RWPE1 (cell line): Measurements from ENCODE around the gene RGS12.

Experiments
- CTCF ChIA-PET: fragments of 350-600 bp; sonication (Branson Sonifier 250); formaldehyde crosslinking; extraction: SDS; loops from one replicate; lab custom pipeline; 2021; lab: Yijun Ruan, JAX
- POLR2A ChIA-PET: fragments of 400-600 bp; formaldehyde crosslinking; extraction: SDS; loops from one replicate; lab custom pipeline; 2020; ENCODE audit warnings: antibody characterized with exemption; ENCODE audit not compliant: low non-redundant PET; lab: Yijun Ruan, JAX
- DNase-seq: peaks from one replicate; pipeline ENCODE4 v3.0.0; 2012; ENCODE audit warnings: low spot score
- H3K27ac ChIP-seq: fragments of 450-650 bp; 2 replicates; pipeline ENCODE4 v1.5.1; 2017
- TF ChIP-seq, protein P1 (sequence below): fragments of 450-650 bp; conservative IDR thresholded peaks from 2 replicates; pipeline ENCODE4 v1.5.1; 2017; ENCODE audit warnings: low read depth, mild to moderate bottlenecking

RGS12 gene, protein sequence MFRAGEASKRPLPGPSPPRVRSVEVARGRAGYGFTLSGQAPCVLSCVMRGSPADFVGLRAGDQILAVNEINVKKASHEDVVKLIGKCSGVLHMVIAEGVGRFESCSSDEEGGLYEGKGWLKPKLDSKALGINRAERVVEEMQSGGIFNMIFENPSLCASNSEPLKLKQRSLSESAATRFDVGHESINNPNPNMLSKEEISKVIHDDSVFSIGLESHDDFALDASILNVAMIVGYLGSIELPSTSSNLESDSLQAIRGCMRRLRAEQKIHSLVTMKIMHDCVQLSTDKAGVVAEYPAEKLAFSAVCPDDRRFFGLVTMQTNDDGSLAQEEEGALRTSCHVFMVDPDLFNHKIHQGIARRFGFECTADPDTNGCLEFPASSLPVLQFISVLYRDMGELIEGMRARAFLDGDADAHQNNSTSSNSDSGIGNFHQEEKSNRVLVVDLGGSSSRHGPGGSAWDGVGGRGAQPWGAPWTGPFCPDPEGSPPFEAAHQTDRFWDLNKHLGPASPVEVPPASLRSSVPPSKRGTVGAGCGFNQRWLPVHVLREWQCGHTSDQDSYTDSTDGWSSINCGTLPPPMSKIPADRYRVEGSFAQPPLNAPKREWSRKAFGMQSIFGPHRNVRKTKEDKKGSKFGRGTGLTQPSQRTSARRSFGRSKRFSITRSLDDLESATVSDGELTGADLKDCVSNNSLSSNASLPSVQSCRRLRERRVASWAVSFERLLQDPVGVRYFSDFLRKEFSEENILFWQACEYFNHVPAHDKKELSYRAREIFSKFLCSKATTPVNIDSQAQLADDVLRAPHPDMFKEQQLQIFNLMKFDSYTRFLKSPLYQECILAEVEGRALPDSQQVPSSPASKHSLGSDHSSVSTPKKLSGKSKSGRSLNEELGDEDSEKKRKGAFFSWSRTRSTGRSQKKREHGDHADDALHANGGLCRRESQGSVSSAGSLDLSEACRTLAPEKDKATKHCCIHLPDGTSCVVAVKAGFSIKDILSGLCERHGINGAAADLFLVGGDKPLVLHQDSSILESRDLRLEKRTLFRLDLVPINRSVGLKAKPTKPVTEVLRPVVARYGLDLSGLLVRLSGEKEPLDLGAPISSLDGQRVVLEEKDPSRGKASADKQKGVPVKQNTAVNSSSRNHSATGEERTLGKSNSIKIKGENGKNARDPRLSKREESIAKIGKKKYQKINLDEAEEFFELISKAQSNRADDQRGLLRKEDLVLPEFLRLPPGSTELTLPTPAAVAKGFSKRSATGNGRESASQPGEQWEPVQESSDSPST (N-terminal part only)

DNA sequence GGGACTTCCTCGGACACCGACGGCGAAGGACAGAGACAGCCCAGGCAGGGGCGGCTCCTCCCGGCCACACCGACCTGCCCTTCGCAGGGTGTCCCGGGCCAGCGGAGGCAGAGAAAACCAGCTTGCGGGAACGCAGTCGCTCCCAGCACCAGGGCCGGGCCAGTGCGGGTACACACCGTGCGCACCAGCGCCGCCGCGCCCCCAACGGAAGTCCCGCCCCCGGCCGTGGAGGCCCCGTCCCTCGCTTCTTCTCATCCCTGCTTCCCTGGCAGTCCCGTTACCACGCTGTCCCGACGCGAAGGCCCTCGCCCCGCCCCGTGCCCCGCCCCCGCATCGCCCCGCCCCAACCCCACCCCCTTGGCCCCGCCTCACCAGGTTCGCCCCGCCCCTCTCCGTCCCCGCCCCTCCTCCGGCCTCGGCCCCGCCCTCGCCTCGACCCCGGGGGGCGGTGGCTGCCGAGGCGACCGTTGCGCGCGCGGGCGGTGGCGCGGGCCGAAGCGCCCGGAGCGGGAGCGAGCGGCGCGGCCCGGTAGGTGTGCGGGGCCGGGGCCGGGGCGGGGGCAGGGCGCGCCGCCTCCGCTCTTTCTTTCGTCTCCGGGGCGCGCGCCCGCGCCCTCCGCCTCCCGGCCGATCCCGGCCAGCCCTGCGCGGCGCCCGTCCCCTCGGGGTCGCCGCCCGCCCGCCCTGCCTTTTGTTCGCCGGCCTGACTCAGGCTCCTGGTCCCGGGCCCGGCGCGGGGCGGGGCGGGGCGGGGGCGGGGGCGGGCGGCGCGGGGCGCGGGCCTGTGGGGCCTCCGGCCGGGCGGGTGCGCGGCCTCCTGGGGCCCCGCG is at the start of gene RGS12:
RGS12 (plus strand) TSS at position 451 of the 830 bp plus-strand sequence. CDS start 23,150 bp downstream, outside the sequence.
- CTCF ChIA-PET, result interaction anchor here (0.6 kb wide), 1 partner anchor 27 kb away, joined by 3 read pairs; no protein-coding TSS in a partner anchor
- POLR2A ChIA-PET, result interaction anchor here (0.8 kb wide), 1 partner anchor 148 kb away, joined by 8 read pairs; no protein-coding TSS in a partner anchor
- TF ChIP-seq, protein P1, sequence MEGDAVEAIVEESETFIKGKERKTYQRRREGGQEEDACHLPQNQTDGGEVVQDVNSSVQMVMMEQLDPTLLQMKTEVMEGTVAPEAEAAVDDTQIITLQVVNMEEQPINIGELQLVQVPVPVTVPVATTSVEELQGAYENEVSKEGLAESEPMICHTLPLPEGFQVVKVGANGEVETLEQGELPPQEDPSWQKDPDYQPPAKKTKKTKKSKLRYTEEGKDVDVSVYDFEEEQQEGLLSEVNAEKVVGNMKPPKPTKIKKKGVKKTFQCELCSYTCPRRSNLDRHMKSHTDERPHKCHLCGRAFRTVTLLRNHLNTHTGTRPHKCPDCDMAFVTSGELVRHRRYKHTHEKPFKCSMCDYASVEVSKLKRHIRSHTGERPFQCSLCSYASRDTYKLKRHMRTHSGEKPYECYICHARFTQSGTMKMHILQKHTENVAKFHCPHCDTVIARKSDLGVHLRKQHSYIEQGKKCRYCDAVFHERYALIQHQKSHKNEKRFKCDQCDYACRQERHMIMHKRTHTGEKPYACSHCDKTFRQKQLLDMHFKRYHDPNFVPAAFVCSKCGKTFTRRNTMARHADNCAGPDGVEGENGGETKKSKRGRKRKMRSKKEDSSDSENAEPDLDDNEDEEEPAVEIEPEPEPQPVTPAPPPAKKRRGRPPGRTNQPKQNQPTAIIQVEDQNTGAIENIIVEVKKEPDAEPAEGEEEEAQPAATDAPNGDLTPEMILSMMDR, result no peak
- peak; percentile 95 for DNase-seq
- H3K27ac ChIP-seq, result peak within 1 kb of the TSS; percentile 92

DNA sequence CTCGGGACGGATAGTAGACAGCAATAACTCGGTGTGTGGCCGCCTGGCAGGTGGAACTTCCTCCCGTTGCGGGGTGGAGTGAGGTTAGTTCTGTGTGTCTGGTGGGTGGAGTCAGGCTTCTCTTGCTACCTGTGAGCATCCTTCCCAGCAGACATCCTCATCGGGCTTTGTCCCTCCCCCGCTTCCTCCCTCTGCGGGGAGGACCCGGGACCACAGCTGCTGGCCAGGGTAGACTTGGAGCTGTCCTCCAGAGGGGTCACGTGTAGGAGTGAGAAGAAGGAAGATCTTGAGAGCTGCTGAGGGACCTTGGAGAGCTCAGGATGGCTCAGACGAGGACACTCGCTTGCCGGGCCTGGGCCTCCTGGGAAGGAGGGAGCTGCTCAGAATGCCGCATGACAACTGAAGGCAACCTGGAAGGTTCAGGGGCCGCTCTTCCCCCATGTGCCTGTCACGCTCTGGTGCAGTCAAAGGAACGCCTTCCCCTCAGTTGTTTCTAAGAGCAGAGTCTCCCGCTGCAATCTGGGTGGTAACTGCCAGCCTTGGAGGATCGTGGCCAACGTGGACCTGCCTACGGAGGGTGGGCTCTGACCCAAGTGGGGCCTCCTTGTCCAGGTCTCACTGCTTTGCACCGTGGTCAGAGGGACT is 49.6 kb upstream of the RGS12 start:
- POLR2A ChIA-PET, result no interaction called here
- H3K27ac ChIP-seq, result peak overlapping the region; percentile 3; the same call in 1 of the 2 replicates
- no peak for DNase-seq
- CTCF ChIA-PET, result no interaction called here
- TF ChIP-seq, protein P1, result no peak

DNA sequence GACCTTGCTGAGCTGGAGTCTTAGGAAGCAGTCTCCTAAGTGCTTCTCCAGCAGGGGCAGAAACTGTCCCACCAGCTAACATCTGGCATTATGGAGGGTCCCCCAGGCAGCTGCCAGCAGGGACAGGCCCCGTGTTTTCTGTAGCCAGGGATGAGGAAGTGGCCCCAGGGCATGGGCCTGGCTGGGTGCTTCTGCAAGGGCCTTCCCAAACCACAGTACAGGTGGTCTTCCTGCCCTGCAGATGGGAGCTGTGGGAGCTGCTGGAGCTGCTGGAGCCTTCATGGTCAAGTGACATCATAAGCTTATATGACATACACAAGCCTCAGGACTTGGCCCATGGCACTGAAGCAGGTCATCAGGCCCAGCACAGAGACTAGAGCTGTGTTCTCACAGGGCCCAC is 48.8 kb upstream of the RGS12 start:
- POLR2A ChIA-PET, result no interaction called here
- CTCF ChIA-PET, result no interaction called here
- no peak for DNase-seq
- peak overlapping the region; percentile 3; the same call in 1 of the 2 replicates for H3K27ac ChIP-seq
- TF ChIP-seq, protein P1, result no peak

DNA sequence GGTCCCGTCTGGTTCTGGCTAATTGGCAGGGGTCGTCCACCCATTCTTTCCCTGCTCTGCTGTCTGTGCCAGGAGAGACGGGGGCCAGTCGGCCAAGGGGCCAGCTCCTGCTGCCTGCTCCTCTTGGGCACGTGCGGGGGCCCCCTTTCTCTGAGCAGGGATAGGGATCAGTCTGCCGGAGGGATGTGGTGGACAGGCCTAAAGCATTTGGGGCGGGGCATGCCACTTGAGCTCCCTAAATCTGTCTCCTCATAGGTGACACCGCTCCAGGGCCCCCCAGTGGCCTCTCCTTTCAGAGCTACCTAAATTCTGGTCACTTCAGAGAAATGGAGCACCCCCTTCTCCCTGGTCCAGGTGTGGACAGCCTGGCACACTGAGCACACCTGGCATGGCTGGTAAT is 48.1 kb upstream of the RGS12 start:
- H3K27ac ChIP-seq, result no peak overlapping the region
- DNase-seq, result no peak
- ChIA-PET CTCF (no interaction called here), POLR2A (no interaction called here)
- TF ChIP-seq, protein P1, result no peak

DNA sequence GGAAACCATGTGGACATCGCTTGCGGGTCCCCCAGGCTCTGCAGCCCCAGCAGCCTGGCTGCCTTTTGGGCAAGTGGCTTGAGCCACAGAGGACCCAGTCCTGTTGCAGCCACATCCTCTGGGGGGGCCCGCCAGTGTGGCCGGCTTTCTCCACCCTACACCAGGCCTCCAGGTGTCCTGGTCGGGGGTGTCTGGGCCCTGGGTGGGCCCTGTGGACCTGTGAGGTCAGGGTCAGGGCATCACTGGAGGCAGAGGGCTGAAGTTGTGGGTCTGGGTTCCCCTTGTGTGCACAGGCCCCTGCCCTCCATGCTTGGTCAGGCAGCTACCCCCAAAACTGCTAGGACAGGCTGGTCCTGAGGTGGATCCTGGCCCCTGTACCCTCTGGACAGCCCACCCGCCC is 47.1 kb upstream of the RGS12 start:
- H3K27ac ChIP-seq, result no peak overlapping the region
- CTCF ChIA-PET, result no interaction called here
- TF ChIP-seq, protein P1, result no peak

More for the DNA sequence above, 47.1 kb upstream of the RGS12 start:
- no peak for DNase-seq
- POLR2A ChIA-PET, result no interaction called here
